Activated naive CD4-positive, alpha-beta T cell treated with anti-CD3 and anti-CD28 coated beads for 36 hours (primary cell): ENCODE measurements around the gene C19orf33. TPM values are rescaled to one million over a fixed set of nuclear protein-coding genes. Genes with fewer than 3 reads are reported as not detected.
"Not testable (repeated sequence)": the region's sequence is repeated elsewhere in the genome, so short reads cannot be mapped to it uniquely, and the experiment has no call there.

Experiments used
- CTCF ChIA-PET: fragments of 350-600 bp; sonication (Branson Sonifier 250); formaldehyde crosslinking; loops from one replicate; lab custom pipeline; 2021; ENCODE audit warnings: antibody characterized with exemption; lab: Charles Lee
- DNase-seq: peaks from one replicate; pipeline ENCODE4 v3.0.0-alpha.2; 2020
- H3K27ac Mint-ChIP-seq: one replicate; pipeline ENCODE4 v1.8.0; 2021; ENCODE audit warnings: mild to moderate bottlenecking, mixed read lengths
- H3K27me3 Mint-ChIP-seq: one replicate; pipeline ENCODE4 v1.8.0; 2021; ENCODE audit warnings: low read depth, mixed read lengths
- H3K36me3 Mint-ChIP-seq: one replicate; pipeline ENCODE4 v1.8.0; 2021; ENCODE audit warnings: low read depth, mixed read lengths
- H3K4me1 Mint-ChIP-seq: one replicate; pipeline ENCODE4 v1.8.0; 2021; ENCODE audit warnings: low read depth, mixed read lengths
- H3K4me3 Mint-ChIP-seq: one replicate; pipeline ENCODE4 v1.8.0; 2021; ENCODE audit warnings: mild to moderate bottlenecking, moderate library complexity, mixed read lengths
- H3K9me3 Mint-ChIP-seq: one replicate; pipeline ENCODE4 v1.8.0; 2021; ENCODE audit warnings: mixed read lengths
- intact Hi-C: fragments of 100-400 bp; cut with micrococcal nuclease; formaldehyde crosslinking; loops from one replicate; pipeline ENCODE4 v1.15.1; 2023
- total RNA-seq, 2 experiments: library from RNA; stranded (reverse); gene quantifications; one replicate each; pipeline ENCODE4 v1.2.3, GENCODE V29; 2021

Gene C19orf33
- total RNA-seq, 2 experiments from 2014 or later: not detected

DNA sequence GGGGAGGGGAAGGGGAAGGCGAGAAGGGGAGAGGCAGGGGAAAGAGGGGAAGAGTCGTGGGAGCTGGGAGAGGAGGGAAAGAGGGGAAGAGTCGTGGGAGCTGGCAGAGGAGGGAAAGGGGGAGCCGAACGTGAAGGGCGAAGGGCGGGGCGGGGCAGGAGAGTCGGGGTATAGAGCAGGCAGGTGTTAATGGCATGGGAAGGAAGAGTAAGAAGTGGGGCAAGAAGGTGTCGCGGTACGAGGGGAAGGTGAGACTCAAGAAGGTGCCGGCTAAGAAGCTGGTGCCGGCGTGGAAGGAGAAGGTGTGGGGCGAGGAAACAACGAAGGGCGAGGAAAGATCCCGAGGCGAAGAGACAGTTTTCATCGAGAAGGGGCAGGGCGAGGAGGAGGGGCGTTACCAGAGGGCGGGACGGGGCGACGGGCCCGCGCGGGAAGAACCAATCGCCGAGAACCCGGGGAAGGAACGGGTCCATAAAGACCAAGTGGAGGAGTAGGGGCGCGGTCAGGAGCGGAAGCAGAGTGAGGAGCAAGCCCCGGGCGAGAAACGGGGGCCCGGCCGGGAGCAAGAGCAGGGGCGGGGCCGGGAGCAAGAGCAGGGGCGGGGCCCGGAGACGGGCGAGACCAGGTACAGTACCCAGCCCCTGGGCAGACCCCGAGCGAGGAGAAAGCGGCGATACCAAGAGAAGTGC is 32.0 kb downstream of the C19orf33 start:
- no peaks in the 10 kb centered on the region for H3K36me3 Mint-ChIP-seq
- no peaks in the 10 kb centered on the region for H3K27me3 Mint-ChIP-seq
- peaks cover 14% of the 10 kb centered on the region for H3K4me1 Mint-ChIP-seq
- CTCF ChIA-PET: interaction anchor here (0.7 to 2.6 kb wide), 8 partner anchors 34 to 111 kb away, joined by 3 to 31 read pairs (median 7); partner anchors contain the start of gene PSMD8
- intact Hi-C loops: loop anchor here (1.0 to 5.0 kb wide), 16 partner anchors 20 to 1119 kb away; partner anchors contain the start of genes EIF3K, MRPS12, NFKBIB and PSMD8
- no peaks in the 10 kb centered on the region for H3K9me3 Mint-ChIP-seq
- H3K27ac Mint-ChIP-seq: peak overlapping the region; percentile 96
- H3K4me3 Mint-ChIP-seq: peak overlapping the region; percentile 96
- peak; percentile 98 for DNase-seq

DNA sequence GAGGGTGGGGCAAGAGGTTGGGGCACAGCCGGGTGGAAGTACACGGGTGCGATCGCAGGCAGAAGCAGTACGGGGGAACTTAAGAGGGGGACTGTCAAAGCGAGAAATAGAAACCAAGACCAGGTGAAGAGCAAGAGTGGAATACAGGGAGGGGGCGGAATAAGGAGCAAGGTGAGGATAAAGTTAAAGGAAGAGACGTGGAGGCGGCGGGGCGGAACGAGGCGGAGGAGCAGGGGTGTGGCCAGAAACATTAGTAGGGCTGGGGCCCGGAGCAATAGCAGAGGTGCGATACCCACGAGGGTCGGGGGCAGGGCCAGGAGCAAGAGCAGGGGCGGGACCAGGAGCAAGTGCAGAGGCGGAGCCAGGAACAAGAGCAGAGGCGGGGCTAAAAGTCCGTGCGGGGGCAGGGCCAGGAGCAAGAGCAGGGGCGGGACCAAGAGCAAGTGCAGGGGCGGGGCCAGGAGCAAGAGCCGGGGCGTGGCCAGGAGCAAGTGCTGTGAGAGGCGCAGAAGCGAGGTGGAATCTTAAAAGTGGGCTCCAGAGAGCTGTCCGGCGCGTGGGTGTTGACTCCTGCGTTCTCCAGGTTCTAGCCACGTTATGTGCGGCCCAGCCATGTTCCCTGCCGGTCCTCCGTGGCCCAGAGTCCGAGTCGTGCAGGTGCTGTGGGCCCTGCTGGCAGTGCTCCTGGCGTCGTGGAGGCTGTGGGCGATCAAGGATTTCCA is 32.7 kb downstream of the C19orf33 start:
- Mint-ChIP-seq H3K36me3 (no peaks in the 10 kb centered on the region), H3K4me1 (peaks cover 14% of the 10 kb centered on the region), H3K27ac (peak overlapping the region; percentile 96), H3K4me3 (peak overlapping the region; percentile 96), H3K9me3 (no peaks in the 10 kb centered on the region), H3K27me3 (no peaks in the 10 kb centered on the region)
- CTCF ChIA-PET: interaction anchor here (0.7 to 2.6 kb wide), 5 partner anchors 37 to 98 kb away, joined by 3 to 31 read pairs (median 4); partner anchors contain the start of genes PSMD8 and SPINT2
- intact Hi-C loops: loop anchor here (1.0 to 5.0 kb wide), 10 partner anchors 24 to 1119 kb away; partner anchors contain the start of genes EIF3K, NFKBIB, PSMD8 and SIPA1L3
- peak; percentile 98 for DNase-seq

DNA sequence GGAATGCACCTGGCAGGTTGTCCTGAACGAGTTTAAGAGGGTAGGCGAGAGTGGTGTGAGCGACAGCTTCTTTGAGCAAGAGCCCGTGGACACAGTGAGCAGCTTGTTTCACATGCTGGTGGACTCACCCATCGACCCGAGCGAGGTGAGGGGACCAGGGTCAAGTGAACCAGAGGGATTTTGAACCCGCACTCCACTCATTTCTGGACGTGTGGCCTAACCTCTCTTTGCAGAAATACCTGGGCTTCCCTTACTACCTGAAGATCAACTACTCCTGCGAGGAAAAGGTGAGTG is 33.3 kb downstream of the C19orf33 start:
- peak overlapping the region; percentile 96 for H3K4me3 Mint-ChIP-seq
- intact Hi-C loops: loop anchor here (2.0 to 5.0 kb wide), 4 partner anchors 23 to 1120 kb away; partner anchors contain the start of genes EIF3K and ZNF383
- H3K9me3 Mint-ChIP-seq: no peaks in the 10 kb centered on the region
- peak overlapping the region; percentile 96 for H3K27ac Mint-ChIP-seq
- H3K27me3 Mint-ChIP-seq: no peaks in the 10 kb centered on the region
- no peak for DNase-seq
- H3K36me3 Mint-ChIP-seq: no peaks in the 10 kb centered on the region
- CTCF ChIA-PET: interaction anchor here (0.7 to 1.3 kb wide), 3 partner anchors 37 to 93 kb away, joined by 3 to 4 read pairs (median 3); partner anchors contain the start of genes PSMD8 and SPINT2
- H3K4me1 Mint-ChIP-seq: peaks cover 14% of the 10 kb centered on the region

DNA sequence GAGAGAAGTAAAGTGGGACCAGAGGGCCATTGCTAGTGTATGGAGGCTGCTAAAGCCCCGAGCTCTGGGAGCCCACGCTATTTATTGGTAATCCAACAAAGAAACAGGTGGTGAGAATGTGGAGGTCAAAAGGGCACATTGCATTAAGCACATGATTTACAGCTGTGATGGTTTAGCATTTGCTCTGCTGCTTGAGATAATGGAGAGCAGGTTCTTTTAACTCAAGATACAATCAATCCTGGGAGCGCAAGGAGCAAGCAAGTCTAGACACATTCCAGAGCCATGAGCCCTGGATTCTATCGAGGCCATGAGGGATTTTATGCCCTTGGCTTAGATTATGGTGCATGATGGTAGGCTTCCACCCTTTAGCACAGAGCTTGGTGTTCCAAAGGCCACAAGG is 35.0 kb downstream of the C19orf33 start:
- peaks cover 14% of the 10 kb centered on the region for H3K4me1 Mint-ChIP-seq
- CTCF ChIA-PET: interaction anchor here (1.2 to 1.4 kb wide), 2 partner anchors 23 to 436 kb away, joined by 3 read pairs; no protein-coding TSS in a partner anchor
- not testable (repeated sequence) for H3K4me3 Mint-ChIP-seq, H3K36me3 Mint-ChIP-seq, DNase-seq, H3K9me3 Mint-ChIP-seq, H3K27me3 Mint-ChIP-seq, H3K27ac Mint-ChIP-seq
- intact Hi-C loops: loop anchor here (5.0 kb wide), 1 partner anchor 1122 kb away; the partner anchor contains the start of gene ZNF383

DNA sequence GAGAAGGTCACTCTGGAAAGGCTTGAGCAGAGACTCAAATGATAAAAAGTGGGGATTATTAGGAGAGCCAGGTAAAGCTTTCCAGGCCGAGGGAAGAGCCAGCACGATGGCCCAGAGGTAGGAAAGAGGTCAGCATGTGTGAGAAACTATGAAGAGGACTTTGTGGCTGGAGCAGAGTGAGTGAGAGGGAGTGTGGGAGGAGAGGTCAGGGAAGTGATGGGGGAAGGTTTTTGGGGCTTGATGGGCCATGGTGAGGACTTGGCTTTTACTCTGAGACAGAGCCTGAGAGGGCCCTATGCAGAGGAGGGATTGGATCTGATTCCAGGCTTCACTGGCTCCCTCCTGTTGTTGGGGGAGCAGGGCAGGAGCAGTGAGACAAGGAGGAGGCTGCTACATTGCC is 36.9 kb downstream of the C19orf33 start:
- Mint-ChIP-seq H3K36me3 (no peaks in the 10 kb centered on the region), H3K27ac (no peak overlapping the region), H3K4me3 (no peak overlapping the region), H3K9me3 (no peaks in the 10 kb centered on the region), H3K4me1 (peaks cover 14% of the 10 kb centered on the region), H3K27me3 (no peaks in the 10 kb centered on the region)
- intact Hi-C loops: no loop called here
- CTCF ChIA-PET: no interaction called here
- DNase-seq: no peak

DNA sequence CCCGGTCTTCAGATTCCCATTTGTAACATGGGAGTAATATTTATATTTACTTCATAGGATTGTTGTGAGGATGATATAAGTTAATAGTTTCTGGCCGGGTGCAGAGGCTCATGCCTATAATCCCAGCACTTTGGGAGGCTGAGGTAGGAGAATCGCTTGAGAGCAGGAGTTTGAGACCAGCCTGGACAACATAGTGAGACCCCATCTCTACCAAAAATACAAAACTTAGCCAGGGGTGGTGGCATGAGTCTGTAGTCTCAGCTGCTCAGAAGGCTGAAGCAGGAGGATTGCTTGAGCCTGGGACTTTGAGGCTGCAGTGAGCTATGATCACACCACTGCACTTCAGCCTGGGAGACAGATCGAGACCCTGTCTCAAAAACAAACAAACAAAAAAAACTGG is 42.8 kb downstream of the C19orf33 start:
- CTCF ChIA-PET: no interaction called here
- Mint-ChIP-seq H3K9me3 (no peaks in the 10 kb centered on the region), H3K36me3 (no peaks in the 10 kb centered on the region), H3K27ac (no peak overlapping the region), H3K27me3 (no peaks in the 10 kb centered on the region), H3K4me3 (no peak overlapping the region), H3K4me1 (no peaks in the 10 kb centered on the region)
- intact Hi-C loops: no loop called here
- DNase-seq: no peak

DNA sequence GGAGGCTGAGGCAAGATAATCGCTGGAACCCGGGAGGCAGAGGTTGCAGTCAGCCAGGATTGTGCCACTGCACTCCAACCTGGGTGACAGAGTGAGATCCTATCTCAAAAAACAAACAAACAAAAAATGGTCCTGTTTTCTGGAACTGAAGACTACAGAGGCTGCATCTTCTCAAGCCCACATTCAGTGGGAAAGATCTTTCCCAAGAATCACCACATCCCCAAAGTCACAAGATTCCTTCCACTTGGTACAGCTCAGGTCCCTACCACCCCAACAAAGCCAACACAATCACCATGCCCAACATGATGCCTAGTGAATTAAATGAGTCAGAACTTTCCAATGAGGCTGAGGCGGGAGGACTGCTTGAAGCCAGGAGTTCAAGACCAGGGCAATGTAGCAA is 46.8 kb downstream of the C19orf33 start:
- intact Hi-C loops: no loop called here
- H3K9me3 Mint-ChIP-seq: no peaks in the 10 kb centered on the region

DNA sequence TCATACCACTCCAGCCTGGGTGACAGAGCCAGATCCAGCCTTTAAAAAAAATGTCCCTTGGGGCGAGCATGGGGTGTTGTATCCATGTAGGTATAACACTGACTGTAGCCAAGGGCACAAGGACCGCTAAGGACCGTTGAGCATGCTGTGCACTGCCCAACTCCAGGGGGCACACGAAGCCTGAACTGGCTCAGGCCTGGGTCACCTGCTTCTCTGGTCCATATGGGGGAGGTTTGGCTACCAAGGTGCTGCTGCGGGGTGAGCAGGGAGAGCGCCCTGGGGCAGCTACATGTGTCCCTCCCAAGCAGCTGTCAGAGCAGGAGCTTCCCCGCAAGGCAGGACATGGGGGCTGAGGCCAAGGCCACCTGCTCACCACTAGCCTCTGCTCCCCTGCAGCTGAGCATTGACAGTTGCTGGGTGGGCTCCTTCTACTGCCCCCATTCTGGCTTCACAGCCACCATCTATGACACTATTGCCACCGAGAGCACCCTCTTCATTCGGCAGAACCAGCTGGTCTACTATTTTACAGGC is 47.9 kb downstream of the C19orf33 start:
- Mint-ChIP-seq H3K9me3 (no peaks in the 10 kb centered on the region), H3K4me3 (no peak overlapping the region), H3K4me1 (no peaks in the 10 kb centered on the region), H3K36me3 (no peaks in the 10 kb centered on the region), H3K27me3 (no peaks in the 10 kb centered on the region), H3K27ac (no peak overlapping the region)
- intact Hi-C loops: no loop called here
- DNase-seq: no peak
- CTCF ChIA-PET: interaction anchor here (0.9 kb wide), 1 partner anchor 22 kb away, joined by 4 read pairs; the partner anchor contains the start of gene PSMD8

More for the DNA sequence above, 46.8 kb downstream of the C19orf33 start:
- no peak overlapping the region for H3K4me3 Mint-ChIP-seq
- no peaks in the 10 kb centered on the region for H3K4me1 Mint-ChIP-seq
- DNase-seq: no peak
- no peaks in the 10 kb centered on the region for H3K36me3 Mint-ChIP-seq
- no peaks in the 10 kb centered on the region for H3K27me3 Mint-ChIP-seq
- CTCF ChIA-PET: no interaction called here
- H3K27ac Mint-ChIP-seq: no peak overlapping the region

DNA sequence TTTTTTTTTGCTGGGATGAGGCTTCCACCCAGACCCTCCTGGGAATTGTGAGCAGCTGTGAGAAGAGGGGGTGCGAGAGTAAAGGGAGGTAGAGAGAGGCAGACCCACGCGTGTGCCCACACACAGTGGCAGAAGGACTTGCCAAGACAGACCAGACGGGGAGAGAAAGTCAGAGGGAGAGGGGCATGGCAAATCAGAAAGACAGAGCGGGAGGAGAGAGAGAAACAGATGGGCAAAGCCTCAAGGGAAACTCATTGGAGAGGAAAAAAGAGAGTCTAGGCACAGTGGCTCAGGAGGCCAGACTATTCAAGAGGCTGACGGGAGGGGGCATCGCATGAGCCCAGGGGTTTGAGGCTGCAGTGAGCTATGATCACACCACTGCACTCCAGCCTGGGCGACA is 48.6 kb downstream of the C19orf33 start:
- Mint-ChIP-seq H3K36me3 (no peaks in the 10 kb centered on the region), H3K4me1 (no peaks in the 10 kb centered on the region), H3K4me3 (no peak overlapping the region), H3K9me3 (no peaks in the 10 kb centered on the region), H3K27ac (no peak overlapping the region), H3K27me3 (no peaks in the 10 kb centered on the region)
- no peak for DNase-seq
- intact Hi-C loops: no loop called here
- CTCF ChIA-PET: no interaction called here

Other genes with a start within 250 kb of the C19orf33 start
- under 1 TPM; 0.41 to 0.77 TPM for gene DPF1, start 80.0 kb upstream of the C19orf33 start, total RNA-seq
- not detected for gene PPP1R14A, start 47.9 kb upstream of the C19orf33 start, total RNA-seq
- 10 to 100 TPM; 35.3 to 36.5 TPM for gene SPINT2, start 39.7 kb upstream of the C19orf33 start, total RNA-seq
- gene YIF1B, start 11.7 kb downstream of the C19orf33 start, total RNA-seq: 10 to 100 TPM; 56.0 to 61.1 TPM
- 1 to 10 TPM; 4.7 to 5.8 TPM for gene KCNK6, start 15.6 kb downstream of the C19orf33 start, total RNA-seq
- gene CATSPERG, start 31.6 kb downstream of the C19orf33 start, total RNA-seq: 1 to 10 TPM; 2.5 to 2.7 TPM
- gene PSMD8, start 70.3 kb downstream of the C19orf33 start, total RNA-seq: 100 to 1,000 TPM; 194 to 204 TPM
- under 1 TPM; 0.26 to 0.40 TPM for gene GGN, start 83.8 kb downstream of the C19orf33 start, total RNA-seq
- 1 to 10 TPM; 1.6 to 1.7 TPM for gene SPRED3, start 84.4 kb downstream of the C19orf33 start, total RNA-seq
- gene FAM98C, start 98.8 kb downstream of the C19orf33 start, total RNA-seq: 10 to 100 TPM; 21.5 to 27.0 TPM
- under 1 TPM; 0.30 to 0.41 TPM for gene RASGRP4, start 122.0 kb downstream of the C19orf33 start, total RNA-seq
- 1 to 10 TPM in 1 of 2 experiments, under 1 TPM in 1; 0.96 to 1.6 TPM for gene RYR1, start 129.4 kb downstream of the C19orf33 start, total RNA-seq